HG02642 (cell line): ENCODE measurements around the gene RHO.
"Not testable (repeated sequence)": the region's sequence is repeated elsewhere in the genome, so short reads cannot be mapped to it uniquely, and the experiment has no call there.

Source experiments
- ATAC-seq: cut with Tn5 transposase; IDR thresholded peaks from one replicate; pipeline ENCODE4 v1.9.1; 2021; ENCODE audit warnings: mild to moderate bottlenecking; ENCODE audit not compliant: unreplicated experiment, poor library complexity

Gene RHO

DNA sequence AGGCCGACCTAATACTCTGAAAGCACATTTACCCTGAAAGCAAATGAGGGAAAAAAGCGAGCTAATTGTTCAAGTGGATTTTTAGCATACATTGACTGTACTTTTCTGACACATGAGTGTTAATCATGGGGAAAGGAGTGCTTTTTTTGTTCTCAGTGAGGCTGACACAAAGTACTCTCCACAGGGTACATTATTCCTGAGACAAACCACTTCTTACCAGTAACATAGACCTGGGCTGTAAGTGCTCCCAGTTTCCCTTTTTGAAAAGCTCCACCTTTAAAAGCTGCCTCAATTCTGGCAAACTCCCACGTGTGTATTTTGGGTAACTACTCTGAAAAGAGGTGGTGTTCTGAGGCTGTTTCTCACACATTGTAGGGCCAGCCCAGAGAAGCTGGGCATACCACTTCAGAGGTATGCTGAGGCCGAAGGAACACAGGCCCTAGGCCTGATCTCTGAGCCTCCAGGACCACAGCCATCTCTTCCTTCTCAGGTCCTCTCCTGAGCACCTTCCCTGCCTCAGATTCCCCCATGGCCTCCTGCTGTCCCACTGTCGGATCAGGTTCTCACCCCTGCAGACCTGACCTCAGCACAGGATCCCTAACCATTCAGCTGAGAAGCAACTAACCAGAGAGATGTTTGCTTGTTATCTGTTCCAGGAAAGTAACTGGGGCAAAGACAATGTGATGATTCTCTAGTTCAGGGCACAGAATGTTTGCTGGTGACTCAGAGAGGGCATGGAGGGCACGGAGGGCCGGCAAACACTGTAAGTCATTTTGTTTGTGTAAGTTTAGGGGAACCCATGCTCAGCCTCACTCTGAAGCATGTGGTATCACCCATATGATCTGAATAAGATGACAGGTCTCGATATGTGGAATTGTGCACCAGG is 29.6 kb upstream of the RHO start:
- not testable (repeated sequence) for ATAC-seq

DNA sequence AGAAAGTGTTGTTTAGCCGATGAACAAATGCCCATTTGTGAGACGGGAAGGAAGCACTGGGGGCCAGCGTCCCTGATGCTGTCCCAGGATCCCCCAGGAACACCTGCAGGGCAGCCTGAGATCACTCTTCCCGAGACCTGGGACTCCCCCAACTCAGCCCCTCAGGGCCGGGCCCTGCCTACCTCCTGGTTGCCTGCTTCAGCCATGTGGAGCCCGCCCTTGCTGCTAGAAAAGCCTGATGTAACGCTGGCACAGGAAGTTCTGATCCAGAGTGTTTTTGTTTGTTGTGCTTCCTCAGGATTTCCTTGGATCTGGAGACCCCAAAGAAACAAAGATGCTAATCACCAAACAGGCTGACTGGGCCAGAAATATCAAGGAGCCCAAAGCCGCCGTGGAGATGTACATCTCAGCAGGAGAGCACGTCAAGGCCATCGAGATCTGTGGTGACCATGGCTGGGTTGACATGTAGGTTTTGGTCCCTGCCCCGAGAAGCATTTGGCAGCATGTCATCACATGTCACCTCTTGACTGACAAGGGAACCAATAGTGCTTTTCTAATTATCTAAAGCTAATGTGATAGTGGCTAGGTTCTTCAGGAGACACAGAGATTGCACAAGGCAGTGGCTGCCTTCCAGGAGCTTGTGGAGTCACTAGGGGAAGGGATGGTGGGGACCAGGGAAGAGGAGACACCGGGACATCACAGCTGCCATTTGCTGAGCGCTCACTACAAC is 28.7 kb upstream of the RHO start:
- ATAC-seq = not testable (repeated sequence)

DNA sequence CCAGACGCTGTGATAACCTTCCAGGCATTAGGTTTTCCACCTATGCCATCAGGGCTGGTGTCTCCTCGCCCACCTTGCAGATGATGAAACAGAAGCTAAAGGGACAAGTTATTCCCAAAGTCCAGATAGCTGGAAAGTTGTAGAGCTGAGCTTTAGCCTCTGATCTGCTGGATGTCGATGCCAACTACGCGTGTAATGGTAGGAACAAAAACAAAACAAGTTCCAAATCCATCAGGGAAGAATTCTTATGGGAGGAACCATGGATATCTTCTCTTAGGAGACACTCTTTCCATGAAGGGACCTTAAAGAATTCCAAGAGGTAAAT is 28.1 kb upstream of the RHO start:
- no peak for ATAC-seq

DNA sequence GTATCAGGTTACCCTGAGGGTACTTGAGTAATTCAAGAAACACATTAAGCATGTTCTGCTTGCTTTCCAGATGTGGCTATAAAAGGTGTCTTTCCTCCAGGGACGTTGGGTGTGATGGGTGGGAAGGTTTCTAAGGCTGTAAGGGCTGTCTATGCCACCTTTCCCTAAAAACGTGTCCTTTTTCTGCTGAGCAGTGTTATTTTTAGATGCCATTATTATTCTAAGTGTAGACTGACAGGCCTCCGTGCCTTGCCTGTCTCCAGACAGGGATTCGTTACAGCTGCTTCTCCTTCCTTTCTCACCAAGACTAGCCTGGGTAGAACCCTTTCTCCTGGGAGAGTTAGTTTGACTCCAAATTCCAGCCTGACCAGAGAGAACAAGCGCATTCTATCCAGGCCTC is 26.8 kb upstream of the RHO start:
- no peak for ATAC-seq

DNA sequence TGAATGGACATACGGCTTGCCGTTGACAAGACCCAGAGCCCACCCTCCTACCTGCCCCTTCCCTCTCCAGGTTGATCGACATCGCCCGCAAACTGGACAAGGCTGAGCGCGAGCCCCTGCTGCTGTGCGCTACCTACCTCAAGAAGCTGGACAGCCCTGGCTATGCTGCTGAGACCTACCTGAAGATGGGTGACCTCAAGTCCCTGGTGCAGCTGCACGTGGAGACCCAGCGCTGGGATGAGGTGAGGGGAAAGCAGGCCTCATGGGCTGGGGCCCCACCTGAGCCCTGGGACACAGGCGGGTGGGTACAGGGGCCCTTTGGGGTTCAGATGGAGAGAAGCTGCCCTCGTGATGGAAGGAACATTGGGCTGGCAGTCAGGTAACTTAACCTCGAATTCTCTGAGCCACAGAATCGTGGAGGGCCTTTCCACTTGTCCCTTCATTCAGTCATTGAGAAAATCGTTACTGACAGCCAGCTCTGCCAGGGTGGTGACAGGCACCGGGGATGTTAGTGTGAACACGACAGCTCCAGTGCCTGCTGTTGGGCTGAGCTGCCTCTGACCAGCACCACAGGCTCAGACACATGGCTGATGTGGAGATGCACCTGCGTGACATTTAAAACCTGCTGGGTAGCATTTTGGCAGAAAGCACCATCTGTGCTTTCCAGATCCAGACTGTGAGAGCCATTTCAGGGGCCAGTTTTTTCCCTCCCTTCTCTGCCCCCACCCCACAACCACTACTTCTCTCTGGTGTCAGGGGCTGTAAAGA is 25.6 kb upstream of the RHO start:
- no peak for ATAC-seq

DNA sequence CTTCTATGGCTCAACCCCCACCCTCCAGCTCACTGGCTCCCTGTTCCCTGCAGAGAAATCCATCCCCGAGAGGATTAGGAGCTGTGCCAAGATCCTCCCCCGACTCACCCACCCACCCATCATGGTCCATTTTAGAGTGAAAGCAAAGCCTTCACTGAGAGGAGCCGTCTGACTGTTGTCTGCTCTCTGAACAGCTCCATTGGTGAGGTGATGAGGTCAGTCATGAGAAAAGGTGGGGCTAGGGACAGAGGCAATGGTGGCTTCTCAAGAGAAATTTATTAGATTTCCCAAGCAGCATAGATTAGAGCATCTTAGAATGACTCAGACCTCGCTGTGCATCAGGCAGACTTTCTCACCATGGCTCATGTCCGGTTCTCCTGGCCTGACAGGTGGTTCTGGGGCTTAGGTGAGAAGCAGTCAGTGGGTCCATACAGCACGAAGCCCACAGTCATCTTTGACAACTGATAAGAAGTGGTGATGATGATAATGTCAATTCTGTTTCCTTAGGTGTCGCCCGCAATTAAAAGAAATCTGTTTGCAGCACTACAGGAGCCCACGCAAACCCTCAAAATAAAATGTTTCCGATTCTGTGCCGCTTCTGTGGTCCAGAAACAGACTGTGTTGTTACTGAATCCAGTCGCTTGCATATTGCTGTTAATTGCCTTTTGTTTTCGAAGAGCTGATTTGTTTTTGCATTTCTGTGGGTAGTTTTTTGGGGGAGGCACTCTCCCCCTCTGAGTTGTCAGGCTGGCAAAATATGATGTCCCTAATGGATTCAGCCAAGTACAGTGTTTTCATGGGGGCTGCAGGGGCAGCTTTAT is 24.8 kb upstream of the RHO start:
- ATAC-seq = no peak

DNA sequence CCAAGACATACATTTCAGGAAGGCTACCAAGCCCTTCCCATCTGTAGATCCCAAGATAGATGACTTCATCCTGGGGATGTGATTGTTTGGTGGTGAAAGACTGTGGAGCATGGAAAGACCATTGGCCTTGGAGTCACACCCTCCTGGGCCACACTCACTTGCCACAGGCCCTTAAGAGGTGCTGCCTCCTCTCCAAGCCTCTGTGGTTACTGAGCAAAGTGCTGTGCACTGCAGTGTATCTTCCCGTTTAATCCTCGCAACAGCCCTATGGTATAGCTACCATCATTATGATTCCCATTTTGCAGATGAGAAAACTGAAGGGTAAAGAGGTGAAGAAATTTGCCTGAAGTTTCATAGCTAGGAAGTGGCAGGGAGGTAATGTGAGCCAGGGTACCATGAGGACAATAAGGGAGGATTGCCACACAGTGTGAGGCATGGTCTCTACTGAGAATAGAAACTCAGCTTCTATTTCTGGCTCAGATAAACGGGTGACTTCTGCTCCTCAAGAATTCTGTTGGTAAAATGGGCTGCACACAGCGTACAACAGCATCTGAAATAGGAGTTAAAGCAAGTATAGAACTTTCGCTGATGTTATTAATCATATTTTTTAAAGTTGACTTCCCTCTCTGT is 23.9 kb upstream of the RHO start:
- no peak for ATAC-seq

DNA sequence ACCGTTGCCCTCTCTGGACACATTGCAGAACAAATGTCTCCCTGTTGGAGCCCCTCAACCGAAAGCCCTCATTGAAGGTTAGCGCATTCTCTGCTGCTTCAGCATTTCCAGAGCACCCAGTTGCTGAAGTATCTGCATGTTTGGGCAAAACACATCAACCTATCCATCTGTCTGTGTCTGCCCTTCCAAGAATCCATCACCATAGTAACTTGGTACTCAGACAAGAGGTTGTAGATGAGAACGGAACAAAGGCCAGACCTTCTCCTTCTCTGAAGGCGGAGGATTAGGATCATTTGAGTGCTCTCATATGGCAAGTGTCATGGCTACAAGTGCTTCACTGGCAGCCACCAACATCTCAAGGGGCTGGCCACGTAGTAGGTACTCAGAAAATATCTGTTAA is 23.1 kb upstream of the RHO start:
- no peak for ATAC-seq

DNA sequence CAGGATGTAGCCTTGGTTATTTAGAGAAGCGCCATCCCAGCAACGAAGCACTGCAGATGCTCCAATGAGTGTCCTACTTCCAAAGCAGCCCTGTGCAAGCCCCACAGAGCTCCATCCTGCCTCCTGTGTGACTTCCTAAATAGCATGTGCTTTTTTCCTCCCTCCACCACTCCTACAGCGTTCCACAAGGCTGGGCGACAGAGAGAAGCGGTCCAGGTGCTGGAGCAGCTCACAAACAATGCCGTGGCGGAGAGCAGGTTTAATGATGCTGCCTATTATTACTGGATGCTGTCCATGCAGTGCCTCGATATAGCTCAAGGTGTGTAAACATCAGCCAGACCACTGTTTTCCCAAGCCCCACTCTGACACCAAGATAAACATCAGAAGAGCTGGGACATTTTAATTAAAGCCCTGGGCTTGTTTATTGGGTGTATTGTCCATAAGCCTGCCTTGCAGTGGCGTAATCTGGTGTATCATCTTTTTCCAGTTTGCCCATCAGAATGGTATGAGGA is 22.2 kb upstream of the RHO start:
- ATAC-seq = no peak

DNA sequence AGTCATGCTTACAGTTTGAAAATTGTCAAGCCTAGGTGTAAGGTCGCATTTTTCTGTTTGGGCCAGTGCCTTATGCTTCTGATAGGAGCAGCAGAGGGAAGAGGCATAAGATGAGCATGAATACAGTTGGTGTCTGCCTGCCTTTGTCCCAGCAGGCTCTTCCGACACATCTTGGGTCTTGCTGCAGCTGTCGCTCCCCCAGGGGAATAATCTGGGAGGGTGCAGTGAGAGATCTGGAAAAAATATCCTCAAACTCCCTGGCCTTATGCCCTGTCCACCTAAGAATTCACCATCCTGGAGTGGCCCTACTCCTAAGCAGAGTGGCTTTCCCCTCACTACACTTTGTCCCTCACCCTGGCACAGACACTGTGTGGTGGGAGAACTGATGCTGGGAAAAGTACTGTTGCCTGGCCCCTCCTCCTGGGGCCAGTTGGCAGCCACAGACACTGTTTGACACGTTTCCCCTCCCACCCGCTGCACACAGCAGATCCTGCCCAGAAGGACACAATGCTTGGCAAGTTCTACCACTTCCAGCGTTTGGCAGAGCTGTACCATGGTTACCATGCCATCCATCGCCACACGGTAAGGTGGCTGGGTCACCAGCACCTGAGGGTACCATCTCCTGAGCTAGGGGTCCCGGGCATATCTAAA is 21.1 kb upstream of the RHO start:
- no peak for ATAC-seq

DNA sequence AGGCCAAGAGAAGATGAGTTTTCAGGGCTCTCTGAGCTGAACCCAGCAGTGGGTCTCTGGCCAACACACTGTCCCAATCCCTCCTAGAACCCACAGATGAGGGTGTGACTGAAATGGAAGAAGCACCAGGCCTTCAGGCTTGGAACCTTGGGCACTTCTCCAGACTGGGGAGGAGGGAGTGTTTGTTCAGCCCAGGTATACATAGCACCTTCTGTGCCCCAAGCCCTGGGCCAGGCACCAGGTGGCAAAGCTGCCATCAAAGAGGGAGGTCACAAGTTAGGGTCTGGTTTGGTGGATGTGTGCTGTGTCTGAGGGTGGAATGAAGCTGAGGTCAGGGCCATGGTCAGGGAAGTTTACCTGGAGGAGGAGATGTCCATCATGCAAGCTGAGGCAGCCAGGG is 15.8 kb upstream of the RHO start:
- ATAC-seq = no peak

DNA sequence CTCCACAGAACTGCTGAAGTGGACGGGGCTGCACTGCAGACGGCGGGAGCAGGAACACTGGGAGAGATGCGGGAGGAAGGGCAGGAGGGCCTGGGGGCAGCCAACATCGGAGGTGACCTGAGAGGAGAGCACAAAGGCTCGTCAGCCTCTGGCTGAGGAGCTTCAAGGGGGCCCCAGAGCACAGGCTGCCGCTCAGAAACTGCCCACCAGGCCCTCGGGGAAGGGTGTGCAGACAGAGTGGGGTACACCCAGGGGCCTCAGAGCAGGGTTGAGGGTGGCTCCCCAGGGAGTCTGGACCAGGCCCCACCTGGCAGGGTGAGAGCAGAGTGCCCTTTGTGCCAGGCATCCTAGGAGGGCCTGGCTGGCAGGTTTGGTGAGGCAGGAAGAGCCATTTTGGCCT is 14.7 kb upstream of the RHO start:
- no peak for ATAC-seq

DNA sequence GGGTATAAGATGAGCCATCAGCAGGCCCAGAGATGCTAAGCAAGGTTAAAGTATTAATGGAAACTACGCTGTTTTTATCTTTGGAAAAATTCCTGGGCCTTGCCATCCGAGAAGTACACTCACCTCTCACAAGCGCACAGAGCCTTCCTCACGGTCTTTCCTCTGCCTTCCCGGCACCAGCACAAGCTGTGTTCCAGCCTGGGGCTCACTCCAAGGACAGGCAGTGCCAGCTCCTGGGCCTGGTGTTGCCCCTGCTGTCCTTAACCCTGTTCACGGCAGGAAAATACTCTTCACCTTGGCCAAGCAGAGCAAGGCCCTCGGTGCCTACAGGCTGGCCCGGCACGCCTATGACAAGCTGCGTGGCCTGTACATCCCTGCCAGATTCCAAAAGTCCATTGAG is 14.3 kb upstream of the RHO start:
- no peak for ATAC-seq

DNA sequence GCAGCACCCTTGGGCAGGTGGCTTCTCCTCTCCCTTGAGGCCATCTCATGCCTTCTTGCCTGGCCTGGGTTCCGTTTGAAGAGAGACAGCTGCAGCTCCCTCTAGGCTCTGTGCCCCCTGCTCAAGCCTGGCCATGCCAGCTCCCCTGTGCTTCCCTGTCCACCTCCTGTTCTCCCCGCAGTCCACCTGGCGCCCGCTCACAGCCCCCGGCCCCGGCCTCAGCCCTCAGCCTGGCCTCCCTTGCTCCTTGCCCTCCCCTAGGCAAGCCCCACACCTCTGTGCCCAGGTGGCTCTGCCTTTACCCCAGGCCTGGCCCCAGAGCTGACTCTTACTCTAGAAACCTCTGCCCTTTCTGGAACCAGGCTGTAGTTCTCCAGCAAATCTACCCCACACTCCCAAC is 13.9 kb upstream of the RHO start:
- ATAC-seq = no peak

DNA sequence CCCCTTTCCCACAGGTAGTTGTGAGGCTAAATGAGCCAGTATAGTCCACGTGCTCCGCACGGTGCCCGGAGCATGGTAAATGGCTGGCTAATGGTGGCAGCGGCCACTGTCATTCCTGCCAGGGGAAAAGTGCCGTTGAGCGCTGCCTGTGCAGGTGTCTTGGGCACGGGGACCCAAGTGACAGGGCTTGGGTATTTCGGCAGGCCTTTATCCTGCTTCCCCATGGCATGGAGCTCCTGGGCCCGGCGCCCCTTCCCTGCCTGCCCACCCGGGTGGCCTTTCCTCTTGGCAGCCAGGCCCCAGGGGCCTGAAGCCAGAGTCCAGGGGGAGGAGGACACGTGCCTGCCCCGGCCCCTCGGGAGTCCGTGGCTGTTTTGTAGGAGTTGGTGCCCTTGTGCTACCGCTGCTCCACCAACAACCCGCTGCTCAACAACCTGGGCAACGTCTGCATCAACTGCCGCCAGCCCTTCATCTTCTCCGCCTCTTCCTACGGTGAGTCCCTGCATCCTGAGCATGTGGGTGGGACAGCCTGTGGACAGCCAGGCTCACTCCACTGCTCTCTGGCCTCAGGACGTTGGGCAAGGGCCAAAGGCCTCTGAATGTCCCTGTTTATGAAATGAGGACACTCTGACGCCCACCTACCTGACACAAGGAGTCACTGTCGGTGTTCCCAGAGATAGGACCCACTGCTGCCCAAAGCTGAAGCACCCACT is 13.2 kb upstream of the RHO start:
- not testable (repeated sequence) for ATAC-seq

DNA sequence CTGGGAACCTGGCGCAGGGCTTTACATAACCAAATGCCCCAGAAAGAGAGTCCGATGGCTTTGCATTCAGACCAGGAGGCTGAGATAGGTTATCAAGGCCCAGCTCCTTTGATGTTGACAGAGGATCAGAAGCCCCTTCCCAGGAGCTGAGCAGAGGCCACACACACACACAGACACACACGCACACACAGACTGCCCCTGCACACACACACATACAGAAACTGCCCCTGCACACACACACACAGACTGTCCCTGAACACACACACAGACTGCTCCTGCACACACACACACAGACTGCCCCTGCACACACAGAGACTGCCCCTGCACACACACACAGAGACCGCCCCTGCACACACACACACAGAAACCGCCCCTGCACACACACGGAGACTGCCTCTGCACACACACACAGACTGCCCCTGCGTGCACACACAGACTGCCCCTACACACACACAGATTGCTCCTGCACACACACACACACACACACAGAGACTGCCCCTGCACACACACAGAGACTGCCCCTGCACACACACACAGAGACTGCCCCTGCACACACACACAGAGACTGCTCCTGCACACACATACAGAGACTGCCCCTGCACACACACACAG is 12.5 kb upstream of the RHO start:
- not testable (repeated sequence) for ATAC-seq

DNA sequence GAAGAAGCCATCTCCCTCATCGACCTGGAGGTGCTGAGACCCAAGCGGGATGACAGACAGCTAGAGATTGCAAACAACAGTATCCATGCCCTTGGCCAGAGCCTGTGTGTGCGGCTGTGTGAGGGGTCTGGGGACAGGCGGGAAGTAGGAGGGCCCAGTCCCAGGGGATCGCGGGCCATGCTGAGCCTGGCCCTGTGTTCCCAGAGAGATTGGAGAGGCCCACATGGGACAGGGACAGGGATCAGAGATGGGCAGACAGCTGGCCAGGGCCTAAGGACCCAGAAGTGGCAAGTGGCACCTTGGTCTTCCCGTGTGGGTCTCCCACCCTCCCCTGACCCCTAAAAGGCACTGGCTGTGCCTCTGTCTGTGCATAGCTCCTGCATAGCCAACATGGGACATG is 10.9 kb upstream of the RHO start:
- no peak for ATAC-seq

DNA sequence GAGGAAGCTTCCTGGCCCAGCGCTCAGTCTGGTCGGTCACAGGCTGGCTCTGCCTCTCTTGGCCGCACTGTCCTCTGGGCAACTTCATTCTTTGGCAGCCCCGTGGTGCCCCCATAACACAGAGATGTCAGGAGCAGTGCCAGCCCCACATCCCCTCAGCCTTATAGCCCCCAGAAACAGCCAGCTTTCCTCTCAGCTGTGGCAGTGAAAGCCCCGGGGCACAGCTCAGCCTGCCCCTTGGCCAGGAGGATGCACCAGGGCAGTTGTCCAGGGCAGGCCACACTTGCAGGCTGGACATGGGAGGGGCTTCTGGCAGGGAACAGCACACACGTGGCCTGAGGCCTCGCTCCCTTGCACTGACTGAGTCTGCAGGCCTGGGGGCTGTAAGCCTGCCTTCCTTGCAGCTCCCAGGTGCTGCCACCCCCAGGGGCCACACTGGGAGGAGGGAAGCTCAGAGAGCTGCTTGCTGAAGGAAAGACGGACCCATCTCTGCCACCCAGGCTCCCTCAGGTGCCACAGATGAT is 10.3 kb upstream of the RHO start:
- no peak for ATAC-seq
